KMS-11 (cell line): Measurements from ENCODE around the gene JAK1.

Source experiments
- H2AFZ ChIP-seq: fragments of 200-600 bp; sonication (generic); 2 replicates; pipeline ENCODE4 v1.6.1; 2016; ENCODE audit warnings: antibody characterized with exemption, mixed run types, low read depth
- H3K27ac ChIP-seq: fragments of 200-600 bp; sonication (generic); 2 replicates; pipeline ENCODE4 v1.6.1; 2016; ENCODE audit warnings: mild to moderate bottlenecking, mixed run types
- H3K27me3 ChIP-seq: fragments of 200-600 bp; sonication (generic); 2 replicates; pipeline ENCODE4 v1.6.1; 2017; ENCODE audit warnings: mild to moderate bottlenecking, low read depth, mixed run types, moderate library complexity; ENCODE audit not compliant: insufficient read depth
- H3K36me3 ChIP-seq: fragments of 200-600 bp; sonication (generic); 2 replicates; pipeline ENCODE4 v1.6.1; 2017; ENCODE audit warnings: mild to moderate bottlenecking, mixed run types; ENCODE audit not compliant: insufficient read depth
- H3K4me1 ChIP-seq: fragments of 200-600 bp; sonication (generic); 2 replicates; pipeline ENCODE4 v1.6.1; 2016; ENCODE audit warnings: mild to moderate bottlenecking, low read depth, mixed run types; ENCODE audit not compliant: poor library complexity, severe bottlenecking
- H3K4me2 ChIP-seq: fragments of 200-600 bp; sonication (generic); 2 replicates; pipeline ENCODE4 v1.7.0; 2016; ENCODE audit warnings: mild to moderate bottlenecking, mixed run types
- H3K4me3 ChIP-seq: fragments of 200-600 bp; sonication (generic); IDR thresholded peaks from 2 replicates; pipeline ENCODE4 v1.6.1; 2017; ENCODE audit warnings: low read depth, low read length, mixed read lengths; ENCODE audit not compliant: insufficient read depth
- H3K79me2 ChIP-seq: fragments of 200-600 bp; sonication (generic); 2 replicates; pipeline ENCODE4 v1.6.1; 2016; ENCODE audit warnings: low read depth, mixed run types; ENCODE audit not compliant: insufficient read depth
- H3K9ac ChIP-seq: fragments of 200-600 bp; sonication (generic); 2 replicates; pipeline ENCODE4 v1.6.1; 2016; ENCODE audit warnings: mild to moderate bottlenecking, mixed run types
- H4K20me1 ChIP-seq: fragments of 200-600 bp; sonication (generic); 2 replicates; pipeline ENCODE4 v1.6.1; 2016; ENCODE audit warnings: mild to moderate bottlenecking, mixed run types; ENCODE audit not compliant: insufficient read depth
- TF ChIP-seq, protein P1 (sequence below): fragments of 200-600 bp; sonication (generic); conservative IDR thresholded peaks from 2 replicates; pipeline ENCODE4 v1.6.1; 2017; ENCODE audit warnings: low read depth, mild to moderate bottlenecking, antibody characterized with exemption, low read length, moderate library complexity, mixed read lengths

The JAK1 gene

GRCh38 chr1:65009176-65009575, 42.8 kb upstream of the JAK1 start:
- H3K79me2 ChIP-seq: no peaks in the 10 kb centered on the region
- TF ChIP-seq, protein P1, sequence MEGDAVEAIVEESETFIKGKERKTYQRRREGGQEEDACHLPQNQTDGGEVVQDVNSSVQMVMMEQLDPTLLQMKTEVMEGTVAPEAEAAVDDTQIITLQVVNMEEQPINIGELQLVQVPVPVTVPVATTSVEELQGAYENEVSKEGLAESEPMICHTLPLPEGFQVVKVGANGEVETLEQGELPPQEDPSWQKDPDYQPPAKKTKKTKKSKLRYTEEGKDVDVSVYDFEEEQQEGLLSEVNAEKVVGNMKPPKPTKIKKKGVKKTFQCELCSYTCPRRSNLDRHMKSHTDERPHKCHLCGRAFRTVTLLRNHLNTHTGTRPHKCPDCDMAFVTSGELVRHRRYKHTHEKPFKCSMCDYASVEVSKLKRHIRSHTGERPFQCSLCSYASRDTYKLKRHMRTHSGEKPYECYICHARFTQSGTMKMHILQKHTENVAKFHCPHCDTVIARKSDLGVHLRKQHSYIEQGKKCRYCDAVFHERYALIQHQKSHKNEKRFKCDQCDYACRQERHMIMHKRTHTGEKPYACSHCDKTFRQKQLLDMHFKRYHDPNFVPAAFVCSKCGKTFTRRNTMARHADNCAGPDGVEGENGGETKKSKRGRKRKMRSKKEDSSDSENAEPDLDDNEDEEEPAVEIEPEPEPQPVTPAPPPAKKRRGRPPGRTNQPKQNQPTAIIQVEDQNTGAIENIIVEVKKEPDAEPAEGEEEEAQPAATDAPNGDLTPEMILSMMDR: no peak
- H3K27ac ChIP-seq: no peak overlapping the region
- H2AFZ ChIP-seq: no peak overlapping the region
- H3K27me3 ChIP-seq: no peaks in the 10 kb centered on the region
- no peaks in the 10 kb centered on the region for H4K20me1 ChIP-seq
- H3K36me3 ChIP-seq: no peaks in the 10 kb centered on the region
- H3K4me3 ChIP-seq: no peak overlapping the region
- H3K4me2 ChIP-seq: no peak overlapping the region
- peaks cover 4% of the 10 kb centered on the region for H3K4me1 ChIP-seq
- no peak overlapping the region for H3K9ac ChIP-seq

- H3K79me2 ChIP-seq: no peaks in the 10 kb centered on the region
- H3K36me3 ChIP-seq: no peaks in the 10 kb centered on the region
- H2AFZ ChIP-seq: no peak overlapping the region
- no peak overlapping the region for H3K9ac ChIP-seq
- H3K4me1 ChIP-seq: peaks cover 15% of the 10 kb centered on the region
- no peaks in the 10 kb centered on the region for H4K20me1 ChIP-seq
- H3K27ac ChIP-seq: no peak overlapping the region
- H3K4me3 ChIP-seq: no peak overlapping the region
- H3K27me3 ChIP-seq: peaks cover 4% of the 10 kb centered on the region; the same call in 1 of the 2 replicates
- TF ChIP-seq, protein P1: no peak
- H3K4me2 ChIP-seq: no peak overlapping the region
These were observed 40.5 kb upstream of the JAK1 start for GRCh38 chr1:65006806-65007205.

DNA sequence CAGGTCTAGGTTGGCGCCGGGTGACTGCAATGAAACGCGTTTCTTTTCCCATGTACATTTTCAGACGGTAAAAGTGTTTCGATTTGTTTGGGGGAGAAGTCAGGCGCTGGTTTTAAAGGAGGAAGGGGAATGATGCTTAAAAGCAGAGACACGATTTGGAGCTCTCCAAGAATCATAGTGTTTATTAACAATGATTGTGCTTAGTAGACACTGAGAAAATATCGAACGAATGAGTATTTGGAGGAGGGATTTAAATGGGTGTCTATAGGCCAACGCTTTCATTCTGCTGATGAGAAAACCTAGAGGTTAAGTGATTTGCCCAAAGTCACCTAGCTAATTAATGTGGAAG, 36.9 kb upstream of the JAK1 start:
- no peak overlapping the region for H3K27ac ChIP-seq
- peak overlapping the region; percentile 42; the same call in 1 of the 2 replicates for H3K9ac ChIP-seq
- H3K36me3 ChIP-seq: no peaks in the 10 kb centered on the region
- peaks cover 4% of the 10 kb centered on the region; the same call in 1 of the 2 replicates for H3K27me3 ChIP-seq
- H2AFZ ChIP-seq: peak overlapping the region; percentile 70
- no peaks in the 10 kb centered on the region for H3K79me2 ChIP-seq
- no peak overlapping the region for H3K4me3 ChIP-seq
- H3K4me1 ChIP-seq: peaks cover 10% of the 10 kb centered on the region
- H4K20me1 ChIP-seq: no peaks in the 10 kb centered on the region
- H3K4me2 ChIP-seq: peak overlapping the region; percentile 47
- TF ChIP-seq, protein P1: no peak

- no peak overlapping the region for H3K27ac ChIP-seq
- H3K4me3 ChIP-seq: no peak overlapping the region
- H3K4me1 ChIP-seq: peaks cover 10% of the 10 kb centered on the region
- no peaks in the 10 kb centered on the region for H3K79me2 ChIP-seq
- peaks cover 4% of the 10 kb centered on the region; the same call in 1 of the 2 replicates for H3K27me3 ChIP-seq
- H2AFZ ChIP-seq: peak overlapping the region; percentile 70
- TF ChIP-seq, protein P1: no peak
- peak overlapping the region; percentile 42; the same call in 1 of the 2 replicates for H3K9ac ChIP-seq
- H3K4me2 ChIP-seq: peak overlapping the region; percentile 47
- no peaks in the 10 kb centered on the region for H3K36me3 ChIP-seq
- H4K20me1 ChIP-seq: no peaks in the 10 kb centered on the region
These were observed 36.4 kb upstream of the JAK1 start for GRCh38 chr1:65002508-65003315.
